ENCODE results near the gene LRIG2. TPM values are rescaled to one million over a fixed set of nuclear protein-coding genes. Genes with fewer than 3 reads are reported as not detected.
"Not testable (repeated sequence)": the region's sequence is repeated elsewhere in the genome, so short reads cannot be mapped to it uniquely, and the experiment has no call there.

LRIG2 gene
- polyA plus RNA-seq, 3 donors = 0.93 to 12.7 (median 0.96) TPM

GRCh38 chr1:113153116-113153803 is 80.3 kb downstream of the LRIG2 start:
- TF ChIP-seq CTCF (IDR thresholded peaks at IDR 0.05) = no peak
- peak overlapping the region in 1 of 7 donors; percentile 35 for H3K27ac Mint-ChIP-seq
- WGBS (ENCODE audit: insufficient coverage) = 95% methylated on average over 4 of the region's 5 CpGs
- no peaks in the 10 kb centered on the region for H3K79me2 ChIP-seq (ENCODE audit: insufficient read depth, low read length)
- H3K4me1 Mint-ChIP-seq = no peaks in the 10 kb centered on the region
- H3K9me3 ChIP-seq (replicated peaks in 1 of 2; ENCODE audit: control insufficient read depth in 1 of 2, insufficient read depth in 1 of 2, low read length in 2 of 2) = peaks cover 7 to 14% of the 10 kb centered on the region in 2 donors
- H3K4me1 ChIP-seq (ENCODE audit: control insufficient read depth in 1 of 2, insufficient read depth in 2 of 2, low read length in 2 of 2) = no peaks in the 10 kb centered on the region
- H3K4me3 ChIP-seq (replicated peaks in 1 of 3; ENCODE audit: low read depth in 2 of 3, low read length in 3 of 3) = no peak overlapping the region
- DNase-seq = no peak
- intact Hi-C loops (cut with micrococcal nuclease) = no loop called here
- no peak overlapping the region for H3K9ac ChIP-seq (ENCODE audit: insufficient read depth, low read length, poor library complexity, severe bottlenecking)
- no peak overlapping the region for H2AFZ ChIP-seq (ENCODE audit: insufficient read depth, low read depth, low read length, poor library complexity, severe bottlenecking)
- no peaks in the 10 kb centered on the region for H3K36me3 Mint-ChIP-seq
- no peak overlapping the region for H3K27ac ChIP-seq (ENCODE audit: low read depth in 1 of 2, low read length in 2 of 2)
- H3K27me3 Mint-ChIP-seq (ENCODE audit: low read depth in 3 of 3) = peaks cover 3 to 10% (median 6%) of the 10 kb centered on the region in 3 donors
- no peaks in the 10 kb centered on the region for H3K36me3 ChIP-seq (replicated peaks in 1 of 2; ENCODE audit: control insufficient read depth in 1 of 2, insufficient read depth in 2 of 2, low read length in 2 of 2)
- no peak overlapping the region for H3K4me3 Mint-ChIP-seq
- no peaks in the 10 kb centered on the region for H4K20me1 ChIP-seq (ENCODE audit: insufficient read depth, low read length)
- no peaks in the 10 kb centered on the region for H3K27me3 ChIP-seq (ENCODE audit: control insufficient read depth in 2 of 2, insufficient read depth in 2 of 2, low read length in 2 of 2)
- H3K9me3 Mint-ChIP-seq = peaks cover 2 to 25% (median 9%) of the 10 kb centered on the region in 7 donors
- H3K4me2 ChIP-seq (replicated peaks; ENCODE audit: extremely low read depth, low read length, poor library complexity, severe bottlenecking) = no peak overlapping the region

GRCh38 chr1:113156368-113156767 is 83.4 kb downstream of the LRIG2 start:
- no CpG with 5 or more reads among the region's 1 CpG for WGBS (ENCODE audit: insufficient coverage)
- H3K4me2 ChIP-seq (replicated peaks; ENCODE audit: extremely low read depth, low read length, poor library complexity, severe bottlenecking) = no peak overlapping the region
- H3K4me1 ChIP-seq (ENCODE audit: control insufficient read depth in 1 of 2, insufficient read depth in 2 of 2, low read length in 2 of 2) = no peaks in the 10 kb centered on the region
- H3K27me3 Mint-ChIP-seq (ENCODE audit: low read depth in 3 of 3) = peaks cover 3 to 10% (median 6%) of the 10 kb centered on the region in 3 donors
- no peak overlapping the region for H3K27ac ChIP-seq (ENCODE audit: low read depth in 1 of 2, low read length in 2 of 2)
- no peaks in the 10 kb centered on the region for H3K27me3 ChIP-seq (ENCODE audit: control insufficient read depth in 2 of 2, insufficient read depth in 2 of 2, low read length in 2 of 2)
- no peak overlapping the region for H2AFZ ChIP-seq (ENCODE audit: insufficient read depth, low read depth, low read length, poor library complexity, severe bottlenecking)
- no peaks in the 10 kb centered on the region for H3K4me1 Mint-ChIP-seq
- H3K79me2 ChIP-seq (ENCODE audit: insufficient read depth, low read length) = no peaks in the 10 kb centered on the region
- no peak for DNase-seq
- H3K4me3 Mint-ChIP-seq = no peak overlapping the region
- H3K4me3 ChIP-seq (replicated peaks in 1 of 3; ENCODE audit: low read depth in 2 of 3, low read length in 3 of 3) = no peak overlapping the region
- TF ChIP-seq CTCF (IDR thresholded peaks at IDR 0.05) = no peak
- H3K36me3 ChIP-seq (replicated peaks in 1 of 2; ENCODE audit: control insufficient read depth in 1 of 2, insufficient read depth in 2 of 2, low read length in 2 of 2) = no peaks in the 10 kb centered on the region
- H3K27ac Mint-ChIP-seq = no peak overlapping the region
- no peaks in the 10 kb centered on the region for H3K36me3 Mint-ChIP-seq
- H4K20me1 ChIP-seq (ENCODE audit: insufficient read depth, low read length) = no peaks in the 10 kb centered on the region
- H3K9ac ChIP-seq (ENCODE audit: insufficient read depth, low read length, poor library complexity, severe bottlenecking) = no peak overlapping the region
- peaks cover 2 to 25% (median 12%) of the 10 kb centered on the region in 7 donors for H3K9me3 Mint-ChIP-seq
- H3K9me3 ChIP-seq (replicated peaks in 1 of 2; ENCODE audit: control insufficient read depth in 1 of 2, insufficient read depth in 1 of 2, low read length in 2 of 2) = peaks cover 7 to 14% of the 10 kb centered on the region in 2 donors
- intact Hi-C loops (cut with micrococcal nuclease) = no loop called here

- DNase-seq; H3K36me3 ChIP-seq (replicated peaks in 1 of 2; ENCODE audit: control insufficient read depth in 1 of 2, insufficient read depth in 2 of 2, low read length in 2 of 2); H3K27ac Mint-ChIP-seq; H3K4me1 Mint-ChIP-seq; H3K4me3 Mint-ChIP-seq; intact Hi-C loops (cut with micrococcal nuclease); H3K4me1 ChIP-seq (ENCODE audit: control insufficient read depth in 1 of 2, insufficient read depth in 2 of 2, low read length in 2 of 2); H3K36me3 Mint-ChIP-seq; H3K27me3 ChIP-seq (ENCODE audit: control insufficient read depth in 2 of 2, insufficient read depth in 2 of 2, low read length in 2 of 2); H4K20me1 ChIP-seq (ENCODE audit: insufficient read depth, low read length); H3K9ac ChIP-seq (ENCODE audit: insufficient read depth, low read length, poor library complexity, severe bottlenecking); H3K4me3 ChIP-seq (replicated peaks in 1 of 3; ENCODE audit: low read depth in 2 of 3, low read length in 3 of 3); H2AFZ ChIP-seq (ENCODE audit: insufficient read depth, low read depth, low read length, poor library complexity, severe bottlenecking); H3K4me2 ChIP-seq (replicated peaks; ENCODE audit: extremely low read depth, low read length, poor library complexity, severe bottlenecking); H3K27ac ChIP-seq (ENCODE audit: low read depth in 1 of 2, low read length in 2 of 2); H3K79me2 ChIP-seq (ENCODE audit: insufficient read depth, low read length): not testable (repeated sequence)
- Mint-ChIP-seq H3K9me3 (peaks cover 2 to 23% (median 12%) of the 10 kb centered on the region in 7 donors), H3K27me3 (ENCODE audit: low read depth in 3 of 3) (peaks cover 2 to 12% (median 11%) of the 10 kb centered on the region in 3 donors)
- 88% methylated on average over 2 of the region's 6 CpGs for WGBS (ENCODE audit: insufficient coverage)
- peaks cover 7 to 14% of the 10 kb centered on the region in 2 donors for H3K9me3 ChIP-seq (replicated peaks in 1 of 2; ENCODE audit: control insufficient read depth in 1 of 2, insufficient read depth in 1 of 2, low read length in 2 of 2)
Measured at GRCh38 chr1:113158743-113159142, 85.7 kb downstream of the LRIG2 start.

Data from CD14-positive monocyte (primary cell).